OCI-LY7 (cell line): ENCODE measurements around the gene STAT4.

Experiments
- EZH2phosphoT487 ChIP-seq: fragments of 200-600 bp; sonication (generic); IDR thresholded peaks from 2 replicates; pipeline ENCODE4 v1.6.1; 2018; ENCODE audit warnings: low read depth, borderline replicate concordance, mild to moderate bottlenecking, mixed run types, antibody characterized with exemption, low read length, moderate library complexity, mixed read lengths
- TF ChIP-seq, protein P1 (sequence below): fragments of 200-600 bp; sonication (generic); conservative IDR thresholded peaks from 2 replicates; pipeline ENCODE4 v1.5.1; 2014; ENCODE audit warnings: mild to moderate bottlenecking, antibody characterized with exemption, low read length, moderate library complexity, mixed read lengths

DNA sequence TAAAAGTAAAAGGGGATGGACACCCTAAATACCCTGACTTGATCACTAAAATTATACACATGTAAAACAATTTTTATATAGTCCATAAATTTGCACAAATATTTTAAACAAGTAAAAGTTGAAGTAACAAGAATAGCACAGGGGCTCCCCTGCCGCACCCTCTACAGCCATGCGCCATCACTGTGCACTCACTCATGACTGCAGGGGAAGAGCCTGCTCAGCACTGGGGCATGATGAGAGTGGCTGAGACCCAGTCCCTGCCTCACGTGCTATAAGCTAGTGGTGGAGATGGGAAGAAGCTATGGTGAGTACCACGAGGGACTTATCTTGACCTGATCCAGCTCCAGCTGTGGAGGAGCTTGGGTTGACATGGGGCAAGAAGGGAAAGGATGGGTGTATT lies 47.5 kb upstream of the STAT4 start:
- TF ChIP-seq, protein P1, sequence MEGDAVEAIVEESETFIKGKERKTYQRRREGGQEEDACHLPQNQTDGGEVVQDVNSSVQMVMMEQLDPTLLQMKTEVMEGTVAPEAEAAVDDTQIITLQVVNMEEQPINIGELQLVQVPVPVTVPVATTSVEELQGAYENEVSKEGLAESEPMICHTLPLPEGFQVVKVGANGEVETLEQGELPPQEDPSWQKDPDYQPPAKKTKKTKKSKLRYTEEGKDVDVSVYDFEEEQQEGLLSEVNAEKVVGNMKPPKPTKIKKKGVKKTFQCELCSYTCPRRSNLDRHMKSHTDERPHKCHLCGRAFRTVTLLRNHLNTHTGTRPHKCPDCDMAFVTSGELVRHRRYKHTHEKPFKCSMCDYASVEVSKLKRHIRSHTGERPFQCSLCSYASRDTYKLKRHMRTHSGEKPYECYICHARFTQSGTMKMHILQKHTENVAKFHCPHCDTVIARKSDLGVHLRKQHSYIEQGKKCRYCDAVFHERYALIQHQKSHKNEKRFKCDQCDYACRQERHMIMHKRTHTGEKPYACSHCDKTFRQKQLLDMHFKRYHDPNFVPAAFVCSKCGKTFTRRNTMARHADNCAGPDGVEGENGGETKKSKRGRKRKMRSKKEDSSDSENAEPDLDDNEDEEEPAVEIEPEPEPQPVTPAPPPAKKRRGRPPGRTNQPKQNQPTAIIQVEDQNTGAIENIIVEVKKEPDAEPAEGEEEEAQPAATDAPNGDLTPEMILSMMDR = no peak
- no peak for TF ChIP-seq EZH2phosphoT487
